HepG2 (cell line): Measurements from ENCODE around the gene B4GALT7. TPM values are rescaled to one million over a fixed set of nuclear protein-coding genes. Genes with fewer than 3 reads are reported as not detected.

Source experiments
- CENPX ChIP-seq: sonication (generic); formaldehyde crosslinking; IDR thresholded peaks from 2 replicates; pipeline ENCODE4 v1.9.0; 2021; ENCODE audit warnings: mild to moderate bottlenecking, missing genetic modification reagents, moderate library complexity
- MTA3 ChIP-seq: sonication (generic); formaldehyde crosslinking; IDR thresholded peaks from 2 replicates; pipeline ENCODE4 v1.4.0; 2020; ENCODE audit warnings: missing genetic modification reagents
- MYC ChIP-seq: sonication (generic); formaldehyde crosslinking; IDR thresholded peaks from 2 replicates; pipeline ENCODE4 v1.9.0; 2021; ENCODE audit warnings: missing genetic modification reagents, borderline replicate concordance
- RXRA ChIP-seq: sonication (generic); formaldehyde crosslinking; IDR thresholded peaks from 2 replicates; pipeline ENCODE4 v1.5.1; 2020; ENCODE audit warnings: missing genetic modification reagents
- ZNF251 ChIP-seq: sonication (generic); formaldehyde crosslinking; IDR thresholded peaks from 2 replicates; pipeline ENCODE4 v1.9.0; 2021; ENCODE audit warnings: mild to moderate bottlenecking, missing genetic modification reagents
- ZNF292 ChIP-seq: sonication (generic); formaldehyde crosslinking; IDR thresholded peaks from 2 replicates; pipeline ENCODE4 v1.8.1; 2022; ENCODE audit warnings: mild to moderate bottlenecking, low read depth, missing genetic modification reagents, borderline replicate concordance
- ZNF329 ChIP-seq: sonication (generic); formaldehyde crosslinking; IDR thresholded peaks from 2 replicates; pipeline ENCODE4 v1.9.0; 2021; ENCODE audit warnings: low read depth, mild to moderate bottlenecking, missing genetic modification reagents
- ZNF382 ChIP-seq: sonication (generic); formaldehyde crosslinking; IDR thresholded peaks from 2 replicates; pipeline ENCODE4 v1.5.0; 2020; ENCODE audit warnings: missing genetic modification reagents, mild to moderate bottlenecking, borderline replicate concordance
- ZNF546 ChIP-seq: sonication (generic); formaldehyde crosslinking; conservative IDR thresholded peaks from 2 replicates; pipeline ENCODE4 v1.8.1; 2023; ENCODE audit warnings: mild to moderate bottlenecking, missing genetic modification reagents
- polyA plus RNA-seq, 8 experiments: library from polyadenylated mRNA; depleted of rRNA in 3 of 8; stranded (reverse) in 7 of 8; unstranded in 1 of 8; fragments of >200 nt; fragmentation: Illumina TruSeq in 4 of 8; extraction: Trizol in 4 of 8; gene quantifications; 2 replicates each; pipeline versions ENCODE4 v1.2.1 to v1.2.3, GENCODE V29; 2011 to 2016; ENCODE audit warnings: low read depth in 4 of 8, missing spikeins in 1 of 8, mixed read lengths in 1 of 8; ENCODE audit not compliant: insufficient read depth in 1 of 8
- total RNA-seq, 5 experiments: library from RNA; depleted of rRNA; stranded (reverse); fragments of >200 nt; fragmentation: Illumina TruSeq; extraction: Trizol; gene quantifications; 2 replicates each; pipeline ENCODE4 v1.2.3, GENCODE V29; 2016; ENCODE audit warnings: low read depth in 1 of 5
- TF ChIP-seq, protein P1 (sequence below): sonication (generic); formaldehyde crosslinking; IDR thresholded peaks from 2 replicates; pipeline ENCODE4 v1.4.0; 2020; ENCODE audit warnings: low read depth, missing genetic modification reagents

The B4GALT7 gene
- total and polyA plus RNA-seq, 2 of the 13 experiments (the other 11 are each of a cell fraction or from before 2014, with no cell fraction given) = 16.4 to 20.5 TPM

DNA sequence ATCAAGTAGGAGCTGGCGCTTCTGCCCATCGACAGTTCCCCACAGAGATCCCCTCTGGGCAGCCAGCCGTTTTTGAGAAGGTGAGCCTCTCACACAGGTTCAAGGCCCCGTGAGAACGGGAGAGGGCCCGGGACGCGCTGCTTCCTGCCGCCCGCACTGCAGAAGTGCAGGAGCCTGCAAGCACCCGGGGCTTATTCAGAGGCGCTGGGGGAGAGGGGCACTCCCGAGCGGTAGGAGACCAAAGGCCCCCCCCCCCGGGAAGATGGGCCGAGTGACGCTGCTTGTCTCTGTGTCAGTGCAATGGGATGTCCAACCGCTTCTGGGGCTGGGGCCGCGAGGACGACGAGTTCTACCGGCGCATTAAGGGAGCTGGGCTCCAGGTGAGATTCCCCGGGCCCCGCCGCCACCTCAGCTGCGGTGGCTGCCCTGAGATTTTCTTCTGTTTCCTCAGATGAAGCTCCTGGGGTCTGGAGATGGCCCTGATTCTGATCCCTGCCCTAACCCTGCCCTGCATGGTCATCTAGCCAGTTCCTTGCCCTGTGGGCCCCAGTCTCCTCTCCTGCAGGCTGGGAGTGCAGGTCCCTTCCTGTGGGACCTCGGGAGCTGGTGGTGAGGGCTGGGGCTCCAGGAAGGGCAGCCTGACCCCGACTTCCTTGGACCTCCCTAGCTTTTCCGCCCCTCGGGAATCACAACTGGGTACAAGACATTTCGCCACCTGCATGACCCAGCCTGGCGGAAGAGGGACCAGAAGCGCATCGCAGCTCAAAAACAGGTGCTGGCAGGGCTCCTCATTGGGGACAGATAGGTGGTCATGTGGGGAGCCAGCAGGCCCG, 8.5 kb downstream of the B4GALT7 start (continued):
- TF ChIP-seq, protein P1, sequence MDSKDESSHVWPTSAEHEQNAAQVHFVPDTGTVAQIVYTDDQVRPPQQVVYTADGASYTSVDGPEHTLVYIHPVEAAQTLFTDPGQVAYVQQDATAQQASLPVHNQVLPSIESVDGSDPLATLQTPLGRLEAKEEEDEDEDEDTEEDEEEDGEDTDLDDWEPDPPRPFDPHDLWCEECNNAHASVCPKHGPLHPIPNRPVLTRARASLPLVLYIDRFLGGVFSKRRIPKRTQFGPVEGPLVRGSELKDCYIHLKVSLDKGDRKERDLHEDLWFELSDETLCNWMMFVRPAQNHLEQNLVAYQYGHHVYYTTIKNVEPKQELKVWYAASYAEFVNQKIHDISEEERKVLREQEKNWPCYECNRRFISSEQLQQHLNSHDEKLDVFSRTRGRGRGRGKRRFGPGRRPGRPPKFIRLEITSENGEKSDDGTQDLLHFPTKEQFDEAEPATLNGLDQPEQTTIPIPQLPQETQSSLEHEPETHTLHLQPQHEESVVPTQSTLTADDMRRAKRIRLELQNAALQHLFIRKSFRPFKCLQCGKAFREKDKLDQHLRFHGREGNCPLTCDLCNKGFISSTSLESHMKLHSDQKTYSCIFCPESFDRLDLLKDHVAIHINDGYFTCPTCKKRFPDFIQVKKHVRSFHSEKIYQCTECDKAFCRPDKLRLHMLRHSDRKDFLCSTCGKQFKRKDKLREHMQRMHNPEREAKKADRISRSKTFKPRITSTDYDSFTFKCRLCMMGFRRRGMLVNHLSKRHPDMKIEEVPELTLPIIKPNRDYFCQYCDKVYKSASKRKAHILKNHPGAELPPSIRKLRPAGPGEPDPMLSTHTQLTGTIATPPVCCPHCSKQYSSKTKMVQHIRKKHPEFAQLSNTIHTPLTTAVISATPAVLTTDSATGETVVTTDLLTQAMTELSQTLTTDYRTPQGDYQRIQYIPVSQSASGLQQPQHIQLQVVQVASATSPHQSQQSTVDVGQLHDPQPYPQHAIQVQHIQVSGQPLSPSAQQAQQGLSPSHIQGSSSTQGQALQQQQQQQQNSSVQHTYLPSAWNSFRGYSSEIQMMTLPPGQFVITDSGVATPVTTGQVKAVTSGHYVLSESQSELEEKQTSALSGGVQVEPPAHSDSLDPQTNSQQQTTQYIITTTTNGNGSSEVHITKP (CRISPR knock-in tag) = no peak
- TF ChIP-seq MTA3 (CRISPR knock-in tag) = no peak
- no peak for TF ChIP-seq ZNF546
- no peak for TF ChIP-seq ZNF329
- TF ChIP-seq ZNF292 = no peak
- TF ChIP-seq MYC = no peak
- TF ChIP-seq ZNF382 (CRISPR knock-in tag) = no peak
- TF ChIP-seq ZNF251 (CRISPR knock-in tag) = no peak
- no peak for TF ChIP-seq RXRA (CRISPR knock-in tag)
- TF ChIP-seq CENPX (CRISPR knock-in tag) = no peak
